Activated CD4-positive, alpha-beta T cell treated with anti-CD3 and anti-CD28 coated beads, Interleukin-2, amount 50 U/mL, for 16 hours (primary cell): Measurements from ENCODE around the gene TBL1XR1.

Source experiments
- DNase-seq: peaks from one replicate; pipeline ENCODE4 v3.0.0-alpha.2; 2020

TBL1XR1 gene

DNA sequence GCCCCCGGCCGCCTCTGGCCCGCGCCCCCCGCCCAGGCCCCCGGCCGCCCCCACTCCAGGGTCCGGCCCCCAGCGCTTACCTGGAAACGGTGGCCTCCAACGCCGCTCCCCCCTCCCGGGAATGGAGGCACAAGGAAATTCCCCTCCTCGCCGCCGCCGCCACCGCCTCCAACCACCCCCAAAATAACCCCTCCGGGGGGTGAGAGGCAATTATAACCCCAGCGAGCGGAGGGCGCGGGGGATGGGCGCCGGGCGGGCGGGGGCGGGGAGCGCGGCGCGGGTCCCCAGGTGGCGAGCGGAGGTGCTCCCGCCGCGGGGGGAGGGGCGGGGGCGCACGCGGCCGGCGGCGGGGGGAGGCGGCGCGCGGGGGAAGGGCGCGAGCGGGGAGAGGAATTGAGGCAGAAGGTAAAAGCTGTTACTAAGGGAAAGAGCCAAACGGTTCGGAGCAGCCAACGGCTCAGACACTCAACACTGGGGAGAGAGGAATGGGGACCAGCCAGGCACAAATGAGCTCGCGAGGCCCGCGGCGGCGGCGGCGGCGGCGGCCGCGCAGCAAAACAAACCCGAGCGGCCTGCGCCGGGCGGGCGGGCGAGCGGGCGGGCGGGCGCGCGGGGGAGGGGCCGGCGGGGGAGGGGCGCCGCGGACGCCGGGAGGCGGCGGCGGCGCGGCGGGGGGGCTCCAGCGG is at the start of gene TBL1XR1:
Gene TBL1XR1 (minus strand): TSS at position 442 of the 686 bp plus-strand sequence. CDS start 132,505 bp downstream, outside the sequence.
- peak; percentile 87 for DNase-seq

- DNase-seq = no peak
Measured at GRCh38 chr3:177245250-177245649, 48.0 kb upstream of the TBL1XR1 start.

DNA sequence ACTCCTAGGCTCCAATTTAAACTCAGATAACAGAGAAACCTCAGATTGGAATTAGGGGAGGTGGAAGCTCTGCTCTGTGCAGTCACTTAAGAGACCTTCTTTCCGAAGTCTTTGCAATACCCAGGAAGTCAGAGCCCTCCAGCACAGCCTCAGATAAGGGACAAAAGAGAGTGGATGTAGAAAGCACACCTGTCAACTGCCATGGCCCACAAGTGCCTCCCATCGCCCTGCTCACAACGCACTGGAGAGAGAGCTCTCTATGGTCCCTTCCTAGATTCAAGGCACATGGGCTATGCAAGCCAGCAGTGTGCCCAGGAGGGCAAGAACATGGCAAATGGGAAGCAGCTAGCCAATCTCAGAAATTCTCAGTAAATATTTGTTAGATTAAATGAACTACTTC is 47.3 kb upstream of the TBL1XR1 start:
- no peak for DNase-seq

DNA sequence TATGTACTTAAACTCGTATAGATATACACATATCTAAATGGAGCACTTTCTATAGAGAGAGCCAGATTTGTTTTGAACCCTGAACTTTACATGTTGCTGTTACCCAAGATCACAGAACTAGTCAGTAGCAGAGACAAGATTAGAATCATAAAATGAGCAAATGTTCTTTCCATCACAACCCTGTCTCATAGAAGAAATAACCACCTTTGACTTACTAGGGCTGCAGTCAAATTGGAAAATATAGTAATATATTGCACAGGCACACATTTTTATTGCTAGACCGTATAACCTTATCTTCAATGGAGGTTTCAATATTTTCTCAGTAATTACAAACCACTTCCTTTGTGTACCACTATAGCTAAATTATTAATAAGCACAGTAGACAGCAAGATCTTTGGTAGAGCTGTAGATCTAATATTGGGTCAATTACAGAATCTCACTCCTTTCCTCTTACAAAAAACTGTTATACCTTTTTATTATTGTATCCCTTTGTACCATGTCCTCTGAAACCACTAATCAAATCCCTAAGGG is 41.5 kb upstream of the TBL1XR1 start:
- DNase-seq = no peak

- no peak for DNase-seq
Measured at GRCh38 chr3:177237206-177237605, 39.9 kb upstream of the TBL1XR1 start.

- peak; percentile 3 for DNase-seq
Measured at GRCh38 chr3:177236704-177237103, 39.4 kb upstream of the TBL1XR1 start.

DNA sequence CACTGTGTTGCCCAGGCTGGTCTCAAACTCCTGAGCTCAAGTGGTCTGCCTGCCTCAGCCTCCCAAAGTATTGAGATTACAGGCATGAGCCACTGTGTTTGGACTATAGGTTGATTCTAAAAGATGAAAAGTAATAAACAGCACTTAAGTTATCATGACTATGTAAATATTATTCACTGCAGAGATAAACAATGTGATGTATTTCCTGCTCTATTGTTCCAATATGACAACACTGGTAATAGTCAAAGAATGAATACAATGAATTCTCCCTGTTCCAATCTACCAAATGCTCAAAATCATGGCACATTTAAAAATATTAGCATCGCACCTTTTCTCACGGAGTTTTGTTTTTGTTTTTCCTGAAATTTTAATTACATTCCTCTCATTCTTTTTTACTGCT is 36.8 kb upstream of the TBL1XR1 start:
- DNase-seq = no peak

GRCh38 chr3:177231242-177231641 is 34.0 kb upstream of the TBL1XR1 start:
- no peak for DNase-seq

GRCh38 chr3:177230641-177231040 is 33.4 kb upstream of the TBL1XR1 start:
- DNase-seq = no peak

GRCh38 chr3:177229791-177230190 is 32.5 kb upstream of the TBL1XR1 start:
- no peak for DNase-seq

GRCh38 chr3:177228601-177229190 is 31.4 kb upstream of the TBL1XR1 start:
- no peak for DNase-seq

DNA sequence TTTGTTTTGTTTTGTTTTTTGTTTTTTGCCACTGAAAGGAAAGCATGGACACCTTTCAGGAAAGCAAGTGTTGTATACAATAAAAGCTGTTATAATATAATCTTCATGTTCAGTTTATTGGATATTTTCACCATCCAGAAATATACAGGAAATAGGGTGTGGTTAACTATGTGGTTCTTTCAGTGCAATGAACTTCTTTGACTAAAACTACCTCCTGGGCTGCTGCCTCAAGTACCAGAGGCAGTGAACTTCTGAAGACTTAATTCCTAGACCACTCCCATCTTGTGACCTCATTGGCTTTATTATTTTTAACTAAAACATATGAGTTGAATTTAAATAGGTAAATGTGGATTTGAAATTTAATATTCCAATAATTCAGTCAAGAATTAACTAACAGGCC is 27.1 kb upstream of the TBL1XR1 start:
- DNase-seq = no peak

- no peak for DNase-seq
Measured at GRCh38 chr3:177221744-177222143, 24.5 kb upstream of the TBL1XR1 start.

GRCh38 chr3:177220136-177220974 is 23.1 kb upstream of the TBL1XR1 start:
- no peak for DNase-seq

DNA sequence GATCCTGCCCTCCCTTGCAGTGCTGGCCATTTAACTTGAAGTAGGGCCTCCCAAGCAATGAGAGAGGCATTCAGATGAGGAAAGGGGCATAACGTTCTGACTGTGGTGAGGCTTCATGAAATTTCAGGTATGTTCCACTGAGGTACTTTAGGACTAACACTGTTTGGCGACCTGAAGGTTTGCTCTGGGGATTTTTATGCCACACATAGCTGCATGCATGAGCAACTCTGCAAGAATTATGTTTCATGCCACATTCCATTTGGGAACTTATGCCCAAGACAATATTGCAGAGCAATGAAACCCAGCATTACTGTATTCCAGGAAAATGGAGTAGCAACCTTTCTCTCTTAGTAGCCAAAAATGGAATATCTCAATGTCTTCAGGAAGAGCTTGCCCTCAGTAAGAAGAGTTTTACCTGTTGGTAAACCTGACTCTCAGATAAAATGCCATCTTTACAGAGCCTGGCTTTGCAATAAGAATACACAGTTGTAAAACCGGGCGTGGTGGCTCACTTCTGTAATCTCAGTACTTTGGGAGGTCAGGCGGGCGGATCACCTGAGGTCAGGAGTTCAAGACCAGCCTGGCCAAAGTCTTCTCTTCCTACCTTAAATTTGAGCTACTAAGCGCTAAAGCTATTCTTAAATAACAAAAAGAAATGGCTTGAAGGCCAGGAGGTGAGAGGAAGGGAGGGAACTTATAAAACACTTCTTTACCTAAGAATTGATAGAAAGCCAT is 16.7 kb upstream of the TBL1XR1 start:
- no peak for DNase-seq

- no peak for DNase-seq
Measured at GRCh38 chr3:177212756-177213155, 15.5 kb upstream of the TBL1XR1 start.

- no peak for DNase-seq
Measured at GRCh38 chr3:177212278-177212610, 15.0 kb upstream of the TBL1XR1 start.

GRCh38 chr3:177211503-177212277 is 14.4 kb upstream of the TBL1XR1 start:
- DNase-seq = no peak

GRCh38 chr3:177210744-177211502 is 13.6 kb upstream of the TBL1XR1 start:
- no peak for DNase-seq

- no peak for DNase-seq
Measured at GRCh38 chr3:177209509-177209908, 12.2 kb upstream of the TBL1XR1 start.

GRCh38 chr3:177208781-177209180 is 11.5 kb upstream of the TBL1XR1 start:
- DNase-seq = no peak
